ENCODE measurements around the gene SSBP2.

DNA sequence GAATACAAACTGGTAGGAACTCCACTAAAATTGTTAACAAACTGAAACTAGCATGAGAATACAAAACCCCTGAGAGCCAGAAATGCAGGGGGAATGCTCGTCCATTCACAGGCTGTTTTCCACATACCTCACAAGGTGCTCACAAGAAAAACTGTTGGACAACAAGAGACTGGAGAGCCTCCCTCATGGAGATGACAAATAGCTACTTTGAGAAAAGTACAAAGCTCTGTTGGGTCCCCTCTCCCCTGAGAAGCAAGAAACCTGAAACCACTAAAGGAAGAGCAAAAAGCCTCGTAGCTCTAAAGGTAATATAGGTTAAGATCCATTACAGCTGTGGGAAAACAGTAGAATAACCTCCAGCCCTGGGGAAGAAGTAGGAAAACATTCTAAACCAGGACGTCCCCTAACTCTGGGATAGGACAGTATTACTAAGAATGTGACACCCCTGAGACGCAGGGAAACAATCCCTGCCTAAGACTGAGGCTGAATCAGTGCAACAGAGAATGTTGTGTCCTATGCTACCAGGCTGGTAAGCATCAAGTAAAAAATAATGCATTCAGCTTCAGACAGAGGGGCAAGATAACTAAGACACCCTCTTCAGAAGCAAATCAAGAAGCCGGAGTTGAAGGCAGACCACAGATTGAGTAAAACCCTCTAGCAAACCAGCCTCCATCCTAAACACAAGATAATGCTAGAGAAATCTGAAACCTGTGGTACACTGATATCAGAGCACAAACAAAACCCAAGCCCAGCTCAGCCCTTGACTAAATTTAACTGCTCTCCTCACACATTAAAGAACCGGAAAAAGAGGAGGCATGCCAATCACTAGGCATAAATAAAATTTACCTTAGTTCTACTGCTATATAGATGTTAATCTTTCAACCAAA is 160.2 kb downstream of the SSBP2 start:
- TF ChIP-seq, protein P1, sequence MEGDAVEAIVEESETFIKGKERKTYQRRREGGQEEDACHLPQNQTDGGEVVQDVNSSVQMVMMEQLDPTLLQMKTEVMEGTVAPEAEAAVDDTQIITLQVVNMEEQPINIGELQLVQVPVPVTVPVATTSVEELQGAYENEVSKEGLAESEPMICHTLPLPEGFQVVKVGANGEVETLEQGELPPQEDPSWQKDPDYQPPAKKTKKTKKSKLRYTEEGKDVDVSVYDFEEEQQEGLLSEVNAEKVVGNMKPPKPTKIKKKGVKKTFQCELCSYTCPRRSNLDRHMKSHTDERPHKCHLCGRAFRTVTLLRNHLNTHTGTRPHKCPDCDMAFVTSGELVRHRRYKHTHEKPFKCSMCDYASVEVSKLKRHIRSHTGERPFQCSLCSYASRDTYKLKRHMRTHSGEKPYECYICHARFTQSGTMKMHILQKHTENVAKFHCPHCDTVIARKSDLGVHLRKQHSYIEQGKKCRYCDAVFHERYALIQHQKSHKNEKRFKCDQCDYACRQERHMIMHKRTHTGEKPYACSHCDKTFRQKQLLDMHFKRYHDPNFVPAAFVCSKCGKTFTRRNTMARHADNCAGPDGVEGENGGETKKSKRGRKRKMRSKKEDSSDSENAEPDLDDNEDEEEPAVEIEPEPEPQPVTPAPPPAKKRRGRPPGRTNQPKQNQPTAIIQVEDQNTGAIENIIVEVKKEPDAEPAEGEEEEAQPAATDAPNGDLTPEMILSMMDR (IDR thresholded peaks at IDR 0.05): no peak
- TF ChIP-seq POLR2A (IDR thresholded peaks at IDR 0.05): no peak
